ENCODE data around the gene MIF. TPM values are rescaled to one million over a fixed set of nuclear protein-coding genes. Genes with fewer than 3 reads are reported as not detected.
"Not testable (repeated sequence)": the region's sequence is repeated elsewhere in the genome, so short reads cannot be mapped to it uniquely, and the experiment has no call there.

The MIF gene
- total and polyA plus RNA-seq, 4 donors = 108 to 1,047 (median 303) TPM

DNA sequence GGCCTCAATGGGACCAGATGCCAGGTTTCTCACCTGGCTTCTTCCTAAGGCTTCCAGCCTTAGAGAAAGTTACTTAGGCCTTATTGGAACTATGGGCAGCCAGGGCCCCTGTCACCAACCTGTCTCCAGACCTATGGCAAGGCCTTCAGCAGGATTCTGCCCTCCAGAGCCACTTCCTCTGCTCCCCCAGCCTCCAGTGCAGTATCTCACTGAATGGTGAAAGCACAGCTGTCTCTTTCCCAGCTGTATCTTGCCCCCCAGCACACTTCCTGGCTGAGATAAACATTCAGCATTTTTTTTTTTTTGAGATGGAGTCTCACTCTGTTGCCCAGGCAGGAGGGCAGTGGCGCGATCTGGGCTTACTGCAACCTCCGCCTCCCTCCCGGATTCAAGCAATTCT, 35.0 kb upstream of the MIF start:
- TF ChIP-seq GABPA (IDR thresholded peaks at IDR 0.05 in 1 of 2, conservative IDR thresholded peaks at IDR 0.05 in 1 of 2) (no peak), FOXA2 (IDR thresholded peaks at IDR 0.05) (no peak), FOXA1 (IDR thresholded peaks at IDR 0.05) (no peak), RAD21 (IDR thresholded peaks at IDR 0.05) (no peak), TAF1 (conservative IDR thresholded peaks at IDR 0.05) (no peak), RXRA (IDR thresholded peaks at IDR 0.05) (no peak), HNF4G (IDR thresholded peaks at IDR 0.05) (no peak), SP1 (IDR thresholded peaks at IDR 0.05) (no peak), JUND (IDR thresholded peaks at IDR 0.05) (no peak), EGR1 (IDR thresholded peaks at IDR 0.05; ENCODE audit: low read depth in 2 of 2) (no peak), NR2F2 (IDR thresholded peaks at IDR 0.05) (no peak), YY1 (IDR thresholded peaks at IDR 0.05) (no peak)
- TF ChIP-seq, protein P1, sequence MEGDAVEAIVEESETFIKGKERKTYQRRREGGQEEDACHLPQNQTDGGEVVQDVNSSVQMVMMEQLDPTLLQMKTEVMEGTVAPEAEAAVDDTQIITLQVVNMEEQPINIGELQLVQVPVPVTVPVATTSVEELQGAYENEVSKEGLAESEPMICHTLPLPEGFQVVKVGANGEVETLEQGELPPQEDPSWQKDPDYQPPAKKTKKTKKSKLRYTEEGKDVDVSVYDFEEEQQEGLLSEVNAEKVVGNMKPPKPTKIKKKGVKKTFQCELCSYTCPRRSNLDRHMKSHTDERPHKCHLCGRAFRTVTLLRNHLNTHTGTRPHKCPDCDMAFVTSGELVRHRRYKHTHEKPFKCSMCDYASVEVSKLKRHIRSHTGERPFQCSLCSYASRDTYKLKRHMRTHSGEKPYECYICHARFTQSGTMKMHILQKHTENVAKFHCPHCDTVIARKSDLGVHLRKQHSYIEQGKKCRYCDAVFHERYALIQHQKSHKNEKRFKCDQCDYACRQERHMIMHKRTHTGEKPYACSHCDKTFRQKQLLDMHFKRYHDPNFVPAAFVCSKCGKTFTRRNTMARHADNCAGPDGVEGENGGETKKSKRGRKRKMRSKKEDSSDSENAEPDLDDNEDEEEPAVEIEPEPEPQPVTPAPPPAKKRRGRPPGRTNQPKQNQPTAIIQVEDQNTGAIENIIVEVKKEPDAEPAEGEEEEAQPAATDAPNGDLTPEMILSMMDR (IDR thresholded peaks at IDR 0.05; ENCODE audit: low read depth, low read length, missing input control) = no peak
- TF ChIP-seq, protein P2, sequence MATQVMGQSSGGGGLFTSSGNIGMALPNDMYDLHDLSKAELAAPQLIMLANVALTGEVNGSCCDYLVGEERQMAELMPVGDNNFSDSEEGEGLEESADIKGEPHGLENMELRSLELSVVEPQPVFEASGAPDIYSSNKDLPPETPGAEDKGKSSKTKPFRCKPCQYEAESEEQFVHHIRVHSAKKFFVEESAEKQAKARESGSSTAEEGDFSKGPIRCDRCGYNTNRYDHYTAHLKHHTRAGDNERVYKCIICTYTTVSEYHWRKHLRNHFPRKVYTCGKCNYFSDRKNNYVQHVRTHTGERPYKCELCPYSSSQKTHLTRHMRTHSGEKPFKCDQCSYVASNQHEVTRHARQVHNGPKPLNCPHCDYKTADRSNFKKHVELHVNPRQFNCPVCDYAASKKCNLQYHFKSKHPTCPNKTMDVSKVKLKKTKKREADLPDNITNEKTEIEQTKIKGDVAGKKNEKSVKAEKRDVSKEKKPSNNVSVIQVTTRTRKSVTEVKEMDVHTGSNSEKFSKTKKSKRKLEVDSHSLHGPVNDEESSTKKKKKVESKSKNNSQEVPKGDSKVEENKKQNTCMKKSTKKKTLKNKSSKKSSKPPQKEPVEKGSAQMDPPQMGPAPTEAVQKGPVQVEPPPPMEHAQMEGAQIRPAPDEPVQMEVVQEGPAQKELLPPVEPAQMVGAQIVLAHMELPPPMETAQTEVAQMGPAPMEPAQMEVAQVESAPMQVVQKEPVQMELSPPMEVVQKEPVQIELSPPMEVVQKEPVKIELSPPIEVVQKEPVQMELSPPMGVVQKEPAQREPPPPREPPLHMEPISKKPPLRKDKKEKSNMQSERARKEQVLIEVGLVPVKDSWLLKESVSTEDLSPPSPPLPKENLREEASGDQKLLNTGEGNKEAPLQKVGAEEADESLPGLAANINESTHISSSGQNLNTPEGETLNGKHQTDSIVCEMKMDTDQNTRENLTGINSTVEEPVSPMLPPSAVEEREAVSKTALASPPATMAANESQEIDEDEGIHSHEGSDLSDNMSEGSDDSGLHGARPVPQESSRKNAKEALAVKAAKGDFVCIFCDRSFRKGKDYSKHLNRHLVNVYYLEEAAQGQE (IDR thresholded peaks at IDR 0.05) = no peak
- TF ChIP-seq, protein P3, sequence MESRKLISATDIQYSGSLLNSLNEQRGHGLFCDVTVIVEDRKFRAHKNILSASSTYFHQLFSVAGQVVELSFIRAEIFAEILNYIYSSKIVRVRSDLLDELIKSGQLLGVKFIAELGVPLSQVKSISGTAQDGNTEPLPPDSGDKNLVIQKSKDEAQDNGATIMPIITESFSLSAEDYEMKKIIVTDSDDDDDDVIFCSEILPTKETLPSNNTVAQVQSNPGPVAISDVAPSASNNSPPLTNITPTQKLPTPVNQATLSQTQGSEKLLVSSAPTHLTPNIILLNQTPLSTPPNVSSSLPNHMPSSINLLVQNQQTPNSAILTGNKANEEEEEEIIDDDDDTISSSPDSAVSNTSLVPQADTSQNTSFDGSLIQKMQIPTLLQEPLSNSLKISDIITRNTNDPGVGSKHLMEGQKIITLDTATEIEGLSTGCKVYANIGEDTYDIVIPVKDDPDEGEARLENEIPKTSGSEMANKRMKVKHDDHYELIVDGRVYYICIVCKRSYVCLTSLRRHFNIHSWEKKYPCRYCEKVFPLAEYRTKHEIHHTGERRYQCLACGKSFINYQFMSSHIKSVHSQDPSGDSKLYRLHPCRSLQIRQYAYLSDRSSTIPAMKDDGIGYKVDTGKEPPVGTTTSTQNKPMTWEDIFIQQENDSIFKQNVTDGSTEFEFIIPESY (IDR thresholded peaks at IDR 0.05) = no peak
- TF ChIP-seq, protein P4, sequence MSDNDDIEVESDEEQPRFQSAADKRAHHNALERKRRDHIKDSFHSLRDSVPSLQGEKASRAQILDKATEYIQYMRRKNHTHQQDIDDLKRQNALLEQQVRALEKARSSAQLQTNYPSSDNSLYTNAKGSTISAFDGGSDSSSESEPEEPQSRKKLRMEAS (IDR thresholded peaks at IDR 0.05) = no peak
- TF ChIP-seq, protein P5, sequence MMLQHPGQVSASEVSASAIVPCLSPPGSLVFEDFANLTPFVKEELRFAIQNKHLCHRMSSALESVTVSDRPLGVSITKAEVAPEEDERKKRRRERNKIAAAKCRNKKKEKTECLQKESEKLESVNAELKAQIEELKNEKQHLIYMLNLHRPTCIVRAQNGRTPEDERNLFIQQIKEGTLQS (IDR thresholded peaks at IDR 0.05) = no peak
- no peak for DNase-seq (ENCODE audit: low spot score)
- Histone ChIP-seq H3K9ac (ENCODE audit: low read depth in 1 of 2, low read length in 2 of 2) (no peak overlapping the region), H3K4me3 (ENCODE audit: low read depth in 1 of 3, low read length in 3 of 3) (no peak overlapping the region), H3K4me1 (ENCODE audit: control insufficient read depth in 4 of 4, insufficient read depth in 4 of 4, low read length in 3 of 4) (peaks cover 0 to 21% (median 13%) of the 10 kb centered on the region in 4 donors), H3K27ac (ENCODE audit: low read depth in 1 of 2, low read length in 2 of 2) (no peak overlapping the region), H3K27me3 (ENCODE audit: control insufficient read depth in 4 of 4, insufficient read depth in 4 of 4, low read length in 3 of 4) (no peaks in the 10 kb centered on the region), H3K36me3 (ENCODE audit: control insufficient read depth in 4 of 4, insufficient read depth in 3 of 4, low read depth in 1 of 4, low read length in 3 of 4) (no peaks in the 10 kb centered on the region), H3K9me3 (ENCODE audit: control insufficient read depth in 4 of 4, low read length in 3 of 4) (no peaks in the 10 kb centered on the region)
- WGBS = 95% methylated on average over 4 of the region's 4 CpGs

DNA sequence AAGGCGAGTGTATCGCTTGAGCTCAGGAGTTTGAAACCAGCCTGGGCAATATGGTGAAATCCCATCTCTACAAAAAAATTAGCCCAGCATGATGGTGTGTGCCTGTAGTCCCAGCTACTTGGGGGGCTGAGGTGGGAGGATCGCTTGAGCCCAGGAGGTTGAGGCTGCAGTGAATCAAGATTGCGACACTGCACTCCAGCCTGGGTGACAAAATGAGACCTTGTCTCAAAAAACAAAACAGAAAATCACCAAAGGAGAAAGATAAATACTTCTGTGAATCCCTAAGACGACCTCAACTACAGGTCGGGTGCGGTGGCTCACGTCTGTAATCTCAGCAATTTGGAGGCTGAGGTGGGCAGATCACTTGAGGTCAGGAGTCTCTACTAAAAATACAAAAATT, 34.0 kb upstream of the MIF start:
- H3K27me3 ChIP-seq (ENCODE audit: control insufficient read depth in 4 of 4, insufficient read depth in 4 of 4, low read length in 3 of 4); H3K36me3 ChIP-seq (ENCODE audit: control insufficient read depth in 4 of 4, insufficient read depth in 3 of 4, low read depth in 1 of 4, low read length in 3 of 4); H3K4me3 ChIP-seq (ENCODE audit: low read depth in 1 of 3, low read length in 3 of 3); H3K9me3 ChIP-seq (ENCODE audit: control insufficient read depth in 4 of 4, low read length in 3 of 4); H3K27ac ChIP-seq (ENCODE audit: low read depth in 1 of 2, low read length in 2 of 2); DNase-seq (ENCODE audit: low spot score); H3K9ac ChIP-seq (ENCODE audit: low read depth in 1 of 2, low read length in 2 of 2): not testable (repeated sequence)
- 91% methylated on average over 8 of the region's 8 CpGs for WGBS
- H3K4me1 ChIP-seq (ENCODE audit: control insufficient read depth in 4 of 4, insufficient read depth in 4 of 4, low read length in 3 of 4) = peaks cover 0 to 21% (median 13%) of the 10 kb centered on the region in 4 donors

Measured in liver (tissue), 9 donors.